Left cardiac atrium (tissue), 4 donors: Measurements from ENCODE around the gene KATNB1. TPM values are rescaled to one million over a fixed set of nuclear protein-coding genes. Genes with fewer than 3 reads are reported as not detected.
"Not testable (repeated sequence)": the region's sequence is repeated elsewhere in the genome, so short reads cannot be mapped to it uniquely, and the experiment has no call there.

Experiments used
- ATAC-seq, 2 donors: fragments of 200-7000 bp; cut with Tn5 transposase; one replicate each; pipeline ENCODE4 v1.9.1; 2020; ENCODE audit warnings: mild to moderate bottlenecking in 2 of 2, moderate library complexity in 2 of 2
- DNase-seq: peaks from one replicate; pipeline ENCODE4 v3.0.0-alpha.2; 2020
- intact Hi-C, 2 donors: fragments of 100-400 bp; cut with DNase I; formaldehyde crosslinking; loops; one replicate each; pipeline versions ENCODE4 v1.14.1 to v1.15.1; 2022 to 2023
- total RNA-seq, 2 donors: library from RNA; stranded (reverse); fragmentation: NEBNext Ultra II Directional; extraction: Animal tissue kit (Norgen Biotek cat#: 25700); gene quantifications; one replicate each; pipeline ENCODE4 v1.2.1, GENCODE V29; 2021
- donor health status: DM: no; HTN: yes; CAD: no.
- donor health status: DM: no; HTN: yes; CAD: no; lungs with severe emphysema.
- donor health status: DM: yes; HTN: yes; CAD: no.
- donor health status: Dilated cardiomyopathy.

KATNB1 gene
- total RNA-seq, 2 donors from 2014 or later: 11.2 to 11.7 TPM

GRCh38 chr16:57775661-57776469, 40.3 kb downstream of the KATNB1 start:
- DNase-seq (no peak), ATAC-seq (peak; percentile 9 to 78)
- intact Hi-C loops: no loop called here

- intact Hi-C loops: no loop called here
- no peak for DNase-seq
- no peak for ATAC-seq
These were observed 43.1 kb downstream of the KATNB1 start for GRCh38 chr16:57778658-57779057.

DNA sequence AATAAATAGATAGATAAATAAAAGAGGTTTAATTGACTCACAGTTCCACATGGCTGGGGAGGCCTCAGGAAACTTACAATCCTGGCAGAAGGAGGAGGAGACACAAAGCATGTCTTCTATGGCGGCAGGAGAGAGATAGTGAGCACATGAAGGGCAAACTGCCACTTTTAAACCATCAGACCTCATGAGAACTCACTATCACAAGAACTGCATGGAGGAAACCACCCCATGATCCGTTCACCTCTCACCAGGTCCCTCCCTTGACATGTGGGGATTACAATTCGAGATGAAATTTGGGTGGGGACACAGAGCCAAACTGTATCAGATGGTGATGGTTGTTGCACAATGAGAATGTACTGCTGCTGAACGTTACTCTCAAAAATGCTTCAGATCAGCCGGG, 44.3 kb downstream of the KATNB1 start:
- intact Hi-C loops, ATAC-seq, DNase-seq: not testable (repeated sequence)

GRCh38 chr16:57781349-57781740, 45.8 kb downstream of the KATNB1 start:
- DNase-seq (no peak), ATAC-seq (no peak)
- intact Hi-C loops: no loop called here

DNA sequence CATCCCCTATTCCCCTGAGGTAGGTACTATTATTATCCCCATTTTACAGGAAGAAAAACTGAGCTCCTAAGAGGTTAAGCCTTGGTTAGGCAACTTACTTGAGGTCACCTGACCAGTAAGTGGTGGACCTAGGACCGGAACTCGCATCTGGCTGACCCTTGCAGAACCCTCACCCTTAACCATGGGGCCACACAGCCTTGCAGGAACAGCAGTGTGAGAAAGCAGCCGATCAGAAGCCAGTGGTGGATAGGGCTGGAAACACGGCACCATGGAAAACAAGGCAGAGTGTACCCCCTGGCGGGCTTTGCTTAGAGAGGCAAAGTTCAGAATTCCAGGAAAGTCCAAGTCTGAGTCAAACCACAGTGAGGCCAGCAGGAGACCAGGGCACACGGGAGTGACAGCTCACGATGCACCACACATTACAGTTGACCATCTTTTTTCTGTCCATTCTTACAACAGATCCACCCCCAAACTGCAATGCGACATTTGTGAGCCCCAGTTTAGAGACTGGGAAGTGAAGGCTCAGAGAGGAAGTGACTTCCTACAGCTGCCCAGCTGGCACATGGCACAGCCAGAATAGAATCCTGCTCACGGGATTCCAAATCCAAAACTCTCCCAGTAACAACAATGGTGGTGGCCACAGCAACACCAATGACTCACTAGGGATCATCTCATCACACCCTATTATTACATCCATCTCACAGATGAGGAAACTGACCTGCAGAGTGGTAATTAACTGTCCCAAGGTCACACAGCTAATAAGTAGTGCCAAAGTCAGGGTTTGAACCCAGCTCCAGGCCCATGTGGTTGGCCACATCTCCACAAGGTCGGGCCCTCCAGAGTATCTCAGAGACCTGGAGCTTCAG, 46.4 kb downstream of the KATNB1 start:
- peak in 1 of 2 donors; percentile 9 for ATAC-seq
- intact Hi-C loops: no loop called here
- DNase-seq: no peak

DNA sequence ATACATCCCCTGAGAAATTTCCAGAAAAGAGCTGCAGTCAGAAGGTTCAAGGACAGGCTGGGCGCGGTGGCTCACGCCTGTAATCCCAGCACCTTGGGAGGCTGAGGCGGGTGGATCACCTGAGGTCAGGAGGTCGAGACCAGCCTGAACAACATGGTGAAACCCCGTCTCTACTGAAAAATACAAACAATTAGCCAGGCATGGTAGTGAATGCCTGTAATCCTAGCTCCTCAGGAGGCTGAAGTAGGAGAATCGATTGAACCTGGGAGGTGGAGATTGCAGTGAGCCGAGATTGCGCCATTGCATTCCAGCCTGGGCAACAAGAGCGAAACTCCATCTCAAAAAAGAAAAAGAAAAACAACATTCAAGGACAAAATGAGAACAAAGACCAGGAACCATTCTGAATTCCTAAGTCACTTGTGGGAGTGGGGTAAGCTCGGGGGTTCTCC, 47.1 kb downstream of the KATNB1 start:
- DNase-seq, intact Hi-C loops, ATAC-seq: not testable (repeated sequence)

- ATAC-seq: no peak
- no peak for DNase-seq
- intact Hi-C loops: no loop called here
These were observed 47.5 kb downstream of the KATNB1 start for GRCh38 chr16:57783116-57783515.

DNA sequence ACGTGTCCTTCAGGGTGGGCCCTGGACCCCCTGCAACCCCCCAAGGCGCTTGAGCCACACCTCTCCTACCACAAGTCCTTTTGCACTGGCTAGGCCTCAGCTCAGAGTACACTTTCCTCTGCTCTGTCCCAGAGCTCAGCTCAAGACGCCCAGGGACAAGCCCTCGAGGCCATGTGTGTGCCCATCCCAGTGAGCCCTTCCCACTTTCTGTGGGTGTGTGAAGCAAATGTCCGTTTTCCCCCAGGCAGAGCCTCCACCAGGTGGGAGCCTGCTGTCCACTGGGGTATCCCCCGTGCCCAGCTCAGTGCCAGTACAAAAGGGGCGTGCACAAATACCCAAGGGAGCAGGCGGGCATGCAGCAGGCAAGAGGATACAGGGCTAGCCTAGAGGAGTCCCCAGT, 48.3 kb downstream of the KATNB1 start:
- intact Hi-C loops: no loop called here
- DNase-seq (no peak), ATAC-seq (no peak)

DNA sequence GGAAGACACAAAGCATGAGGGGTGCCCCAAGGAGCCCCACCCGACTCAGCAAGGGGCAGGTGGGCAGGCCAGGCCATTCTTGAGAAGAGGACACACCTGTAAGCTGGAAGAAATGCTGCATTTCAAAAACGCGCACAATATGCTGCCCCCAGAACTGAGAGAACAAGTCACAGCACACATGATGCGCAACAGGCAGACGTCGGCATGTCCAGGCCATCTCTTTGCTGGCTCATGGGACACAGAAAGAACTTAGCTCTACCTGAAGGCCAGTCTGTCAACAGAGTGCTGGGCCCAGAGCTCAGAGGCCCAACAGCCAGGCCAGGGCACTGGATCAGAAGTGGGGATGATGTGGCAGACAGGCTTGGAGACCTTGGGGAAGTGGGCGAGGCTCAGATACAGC, 48.8 kb downstream of the KATNB1 start:
- intact Hi-C loops: no loop called here
- no peak for ATAC-seq

GRCh38 chr16:57785385-57785784, 49.8 kb downstream of the KATNB1 start:
- ATAC-seq (no peak), DNase-seq (no peak)
- intact Hi-C loops: no loop called here

More for the DNA sequence above, 48.8 kb downstream of the KATNB1 start:
- DNase-seq: no peak

- DNase-seq (no peak), ATAC-seq (no peak)
- intact Hi-C loops: no loop called here
These were observed 50.4 kb downstream of the KATNB1 start for GRCh38 chr16:57785924-57786323.

DNA sequence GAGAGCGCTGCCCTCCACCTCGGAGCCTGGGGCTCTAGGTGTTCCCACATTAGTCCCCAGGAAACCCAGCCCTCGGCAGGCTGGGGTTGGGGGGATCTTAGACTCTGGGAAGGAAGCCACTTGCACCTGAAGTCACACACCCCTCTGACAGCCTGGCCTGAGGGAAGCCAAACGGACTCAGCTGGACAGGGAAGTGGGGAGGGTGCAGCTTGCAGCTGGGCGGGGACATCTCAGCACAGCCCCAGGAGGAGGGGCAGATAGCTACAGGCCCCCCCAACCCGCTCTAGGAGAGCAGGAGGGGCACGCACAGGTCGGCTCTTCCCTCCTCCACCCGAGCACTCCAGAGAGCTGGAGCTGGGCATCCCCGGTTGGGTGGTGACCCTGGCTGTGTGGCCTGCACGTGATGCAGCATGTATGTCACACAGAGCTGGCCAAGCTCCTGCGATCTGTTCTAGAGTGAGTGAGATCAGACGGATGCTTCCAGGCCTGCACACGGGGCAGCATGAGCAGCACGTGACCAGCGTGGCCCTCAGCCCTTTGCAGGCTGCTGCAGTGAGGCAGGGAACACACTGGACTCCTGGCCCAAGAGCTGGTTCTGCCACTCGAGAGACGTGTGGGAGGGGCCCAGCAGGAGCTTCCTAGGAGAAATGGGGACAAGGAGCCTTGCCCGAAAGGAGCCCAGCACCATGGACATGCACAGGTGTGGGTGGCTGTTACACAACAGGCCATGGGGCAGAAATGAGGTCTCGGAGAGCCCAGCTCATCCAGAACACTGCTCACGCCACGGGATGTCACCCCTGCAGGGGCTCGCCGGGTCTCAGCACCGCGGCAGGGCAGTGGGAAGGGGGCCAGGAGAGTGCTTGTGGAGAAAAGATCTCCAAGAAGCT, 51.3 kb downstream of the KATNB1 start:
- ATAC-seq (peak; percentile 60 to 86), DNase-seq (peak; percentile 79)
- intact Hi-C loops: no loop called here

GRCh38 chr16:57787519-57787905, 51.9 kb downstream of the KATNB1 start:
- no peak for DNase-seq
- no peak for ATAC-seq
- intact Hi-C loops: no loop called here

GRCh38 chr16:57788252-57788841, 52.8 kb downstream of the KATNB1 start:
- ATAC-seq: peak in 1 of 2 donors; percentile 50
- intact Hi-C loops: no loop called here
- no peak for DNase-seq

- no peak for ATAC-seq
- intact Hi-C loops: no loop called here
- DNase-seq: no peak
These were observed 53.4 kb downstream of the KATNB1 start for GRCh38 chr16:57788951-57789350.

- ATAC-seq: peak; percentile 38 to 55
- intact Hi-C loops: no loop called here
- DNase-seq: no peak
These were observed 55.8 kb downstream of the KATNB1 start for GRCh38 chr16:57791195-57791892.

DNA sequence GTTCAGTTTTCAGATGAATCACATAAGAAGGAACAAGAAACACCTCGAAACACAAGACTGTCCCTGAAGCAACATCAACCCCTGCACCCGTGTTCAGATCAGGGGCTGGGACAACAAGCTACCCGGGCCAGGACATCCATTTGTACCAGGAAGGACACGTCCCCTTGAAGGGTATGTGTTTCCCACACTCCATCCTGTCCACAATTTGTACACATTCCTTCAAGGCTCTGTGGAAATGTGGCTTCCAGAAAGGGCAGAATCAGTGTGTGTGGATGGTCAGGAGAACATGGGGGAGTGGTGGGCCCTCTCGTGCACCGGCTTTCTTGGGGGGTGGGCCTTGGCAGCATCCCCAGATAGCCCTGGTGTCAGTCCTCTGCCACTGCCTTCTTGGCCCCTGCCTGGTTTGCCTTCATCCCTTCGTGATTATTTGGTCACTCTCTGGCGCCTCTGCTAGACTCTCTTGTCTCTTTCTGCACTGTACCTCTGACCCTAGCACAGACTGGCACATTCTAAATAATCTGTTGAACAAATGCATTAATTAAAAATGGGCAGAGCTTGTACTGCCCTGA, 56.4 kb downstream of the KATNB1 start:
- ATAC-seq (no peak), DNase-seq (no peak)
- intact Hi-C loops: no loop called here
